HG03045 (cell line): ENCODE measurements around the gene RIMBP2.
"Not testable (repeated sequence)": the region's sequence is repeated elsewhere in the genome, so short reads cannot be mapped to it uniquely, and the experiment has no call there.

Experiments
- ATAC-seq: cut with Tn5 transposase; IDR thresholded peaks from one replicate; pipeline ENCODE4 v1.9.1; 2021; ENCODE audit warnings: mild to moderate bottlenecking, moderate library complexity; ENCODE audit not compliant: unreplicated experiment

The RIMBP2 gene, protein sequence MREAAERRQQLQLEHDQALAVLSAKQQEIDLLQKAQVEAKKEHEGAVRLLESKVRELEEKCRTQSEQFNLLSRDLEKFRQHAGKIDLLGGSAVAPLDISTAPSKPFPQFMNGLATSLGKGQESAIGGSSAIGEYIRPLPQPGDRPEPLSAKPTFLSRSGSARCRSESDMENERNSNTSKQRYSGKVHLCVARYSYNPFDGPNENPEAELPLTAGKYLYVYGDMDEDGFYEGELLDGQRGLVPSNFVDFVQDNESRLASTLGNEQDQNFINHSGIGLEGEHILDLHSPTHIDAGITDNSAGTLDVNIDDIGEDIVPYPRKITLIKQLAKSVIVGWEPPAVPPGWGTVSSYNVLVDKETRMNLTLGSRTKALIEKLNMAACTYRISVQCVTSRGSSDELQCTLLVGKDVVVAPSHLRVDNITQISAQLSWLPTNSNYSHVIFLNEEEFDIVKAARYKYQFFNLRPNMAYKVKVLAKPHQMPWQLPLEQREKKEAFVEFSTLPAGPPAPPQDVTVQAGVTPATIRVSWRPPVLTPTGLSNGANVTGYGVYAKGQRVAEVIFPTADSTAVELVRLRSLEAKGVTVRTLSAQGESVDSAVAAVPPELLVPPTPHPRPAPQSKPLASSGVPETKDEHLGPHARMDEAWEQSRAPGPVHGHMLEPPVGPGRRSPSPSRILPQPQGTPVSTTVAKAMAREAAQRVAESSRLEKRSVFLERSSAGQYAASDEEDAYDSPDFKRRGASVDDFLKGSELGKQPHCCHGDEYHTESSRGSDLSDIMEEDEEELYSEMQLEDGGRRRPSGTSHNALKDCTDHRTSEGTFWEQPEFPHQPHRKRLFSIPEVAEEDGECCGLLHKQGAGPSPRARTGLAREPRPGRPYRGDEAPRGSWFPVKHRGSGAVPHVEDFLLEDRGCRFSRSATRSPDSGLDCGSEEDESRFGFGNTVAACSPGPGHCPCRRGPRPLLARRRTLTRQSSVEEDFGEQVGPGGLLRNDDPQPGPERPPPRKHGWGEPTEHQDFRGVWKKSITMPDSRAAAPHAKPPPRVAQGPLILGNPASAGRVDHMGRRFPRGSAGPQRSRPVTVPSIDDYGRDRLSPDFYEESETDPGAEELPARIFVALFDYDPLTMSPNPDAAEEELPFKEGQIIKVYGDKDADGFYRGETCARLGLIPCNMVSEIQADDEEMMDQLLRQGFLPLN (N-terminal part only)

DNA sequence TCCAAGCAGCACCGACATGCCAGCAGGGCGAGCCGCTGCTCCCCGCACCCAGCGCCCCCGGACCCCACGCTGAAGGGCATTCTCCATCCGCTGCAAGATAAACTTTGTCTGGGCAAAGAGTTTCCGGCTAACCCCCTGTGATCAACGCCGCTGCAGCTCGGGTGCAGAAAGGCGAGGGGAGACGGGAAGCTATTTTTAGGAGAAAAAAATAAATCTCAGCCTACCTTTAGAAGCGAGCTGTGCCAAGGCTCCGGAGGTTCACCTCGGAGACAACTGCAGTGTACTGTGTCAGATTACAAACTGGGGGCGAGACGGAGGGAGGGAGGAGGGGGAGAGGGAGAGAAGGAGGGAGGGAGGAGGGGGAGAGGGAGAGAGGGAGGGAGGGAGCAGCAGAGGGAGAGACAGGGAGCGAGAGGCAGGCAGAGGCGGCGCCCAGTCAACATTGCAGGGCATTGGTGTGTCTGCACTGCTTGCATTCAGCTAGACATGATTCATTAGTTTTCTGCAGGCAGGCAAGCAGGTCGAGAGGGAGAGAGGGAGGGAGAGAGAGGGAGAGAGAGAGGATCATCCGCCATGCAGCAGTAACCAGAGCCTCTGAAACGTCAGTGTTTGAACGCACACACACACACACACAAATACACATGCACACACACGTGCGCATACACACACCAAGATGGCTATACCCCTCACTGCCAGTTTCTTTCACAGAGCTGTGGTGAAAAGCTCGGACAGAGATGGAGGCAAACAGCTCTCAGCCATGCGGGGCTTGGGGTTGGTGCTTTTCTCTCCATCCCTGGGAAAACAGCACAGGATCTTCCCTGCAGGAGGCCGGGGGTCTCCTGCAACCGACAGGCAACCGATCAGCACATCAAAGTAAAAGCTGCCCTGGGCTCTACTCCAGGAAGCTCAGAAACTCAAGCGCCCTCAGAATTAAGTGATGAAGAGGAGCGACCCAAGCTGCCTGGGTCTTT is at the start of gene RIMBP2:
TSS of gene RIMBP2 (minus strand) at position 302 of the 971 bp plus-strand sequence. CDS start 237,286 bp downstream, outside the sequence.
- ATAC-seq, result no peak

DNA sequence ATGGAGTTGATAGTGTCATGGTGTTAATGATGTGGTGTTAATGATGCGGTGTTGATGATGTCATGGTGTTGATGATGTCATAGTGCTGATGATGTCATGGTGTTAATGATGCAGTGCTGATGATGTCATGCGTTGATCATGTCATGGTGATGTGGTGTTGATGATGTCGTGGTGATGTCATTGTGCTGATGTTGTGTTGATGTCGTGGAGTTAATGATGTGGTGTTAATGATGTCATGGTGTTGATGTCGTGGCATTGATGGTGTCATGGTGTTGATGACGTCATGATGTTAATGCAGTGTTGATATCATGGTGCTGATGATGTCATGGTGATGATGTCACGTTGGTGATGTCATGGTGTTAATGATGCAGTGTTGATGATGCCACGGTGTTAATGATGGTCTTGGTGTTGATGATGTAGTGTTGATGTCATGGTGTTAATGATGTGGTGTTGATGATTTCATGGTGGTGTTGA is 49.1 kb upstream of the RIMBP2 start:
- ATAC-seq, result no peak

DNA sequence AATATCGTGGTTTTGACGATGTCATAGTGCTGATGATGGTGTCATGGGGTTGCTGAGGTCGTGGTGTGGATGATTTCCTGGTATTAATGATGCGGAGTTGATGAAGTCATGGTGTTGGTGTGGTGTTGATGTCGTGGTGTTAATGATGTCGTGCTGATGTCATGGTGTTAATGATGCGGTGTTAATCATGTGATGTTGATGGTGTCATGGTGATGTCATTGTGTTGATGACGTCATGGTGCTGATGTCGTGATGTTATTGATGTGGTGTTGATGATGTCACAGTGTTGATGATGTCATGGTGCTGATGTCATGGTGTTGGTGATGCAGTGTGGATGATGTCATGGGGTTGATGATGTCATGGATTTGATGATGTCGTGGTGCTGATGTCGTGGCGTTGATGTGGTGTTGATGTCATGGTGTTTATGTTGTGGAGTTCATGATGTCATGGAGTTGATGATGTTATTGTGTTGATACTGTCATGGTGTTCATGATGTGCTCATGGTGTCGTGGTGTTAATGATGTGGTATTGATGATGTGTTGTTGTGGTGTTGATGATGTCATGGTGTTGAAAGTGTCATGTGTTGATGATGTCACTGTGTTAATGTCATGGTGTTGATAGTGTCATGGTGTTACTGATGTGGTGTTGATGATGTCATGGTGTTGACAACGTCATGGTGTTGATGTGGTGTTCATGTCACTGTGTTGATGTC is 48.5 kb upstream of the RIMBP2 start:
- no peak for ATAC-seq

DNA sequence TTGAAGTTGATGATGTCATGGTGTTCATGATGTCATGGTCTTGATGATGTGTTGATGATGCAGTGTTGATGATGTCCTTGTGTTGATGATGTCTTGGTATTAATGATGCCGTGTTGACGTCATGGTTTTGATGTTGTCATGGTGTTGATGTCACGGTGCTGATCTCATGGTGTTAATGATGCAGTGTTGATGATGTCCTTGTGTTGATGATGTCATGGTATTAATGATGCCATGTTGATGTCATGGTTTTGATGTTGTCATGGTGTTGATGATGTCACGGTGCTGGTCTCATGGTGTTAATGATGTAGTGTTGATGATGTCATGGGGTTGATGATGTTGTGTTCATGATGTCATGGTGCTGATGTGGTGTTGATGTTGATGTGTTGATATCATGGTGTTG is 48.0 kb upstream of the RIMBP2 start:
- no peak for ATAC-seq

DNA sequence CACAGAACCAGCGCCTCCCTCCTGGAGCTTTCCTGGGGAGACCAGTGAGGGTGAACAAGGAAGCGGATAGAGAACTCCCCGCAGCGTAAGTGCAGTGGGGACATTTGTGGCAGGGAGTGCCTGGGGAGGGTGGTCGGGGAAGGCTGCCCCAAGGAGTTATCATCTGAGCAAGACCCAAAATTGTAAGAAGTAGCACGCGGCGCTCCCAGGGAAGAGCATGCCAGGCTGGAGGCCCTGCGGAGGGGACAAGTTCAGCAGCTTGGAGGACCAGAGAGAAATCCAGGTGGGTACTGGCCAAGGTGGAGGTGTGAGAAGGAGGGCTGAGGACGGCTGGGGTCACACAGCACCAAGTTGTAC is 46.2 kb upstream of the RIMBP2 start:
- no peak for ATAC-seq

DNA sequence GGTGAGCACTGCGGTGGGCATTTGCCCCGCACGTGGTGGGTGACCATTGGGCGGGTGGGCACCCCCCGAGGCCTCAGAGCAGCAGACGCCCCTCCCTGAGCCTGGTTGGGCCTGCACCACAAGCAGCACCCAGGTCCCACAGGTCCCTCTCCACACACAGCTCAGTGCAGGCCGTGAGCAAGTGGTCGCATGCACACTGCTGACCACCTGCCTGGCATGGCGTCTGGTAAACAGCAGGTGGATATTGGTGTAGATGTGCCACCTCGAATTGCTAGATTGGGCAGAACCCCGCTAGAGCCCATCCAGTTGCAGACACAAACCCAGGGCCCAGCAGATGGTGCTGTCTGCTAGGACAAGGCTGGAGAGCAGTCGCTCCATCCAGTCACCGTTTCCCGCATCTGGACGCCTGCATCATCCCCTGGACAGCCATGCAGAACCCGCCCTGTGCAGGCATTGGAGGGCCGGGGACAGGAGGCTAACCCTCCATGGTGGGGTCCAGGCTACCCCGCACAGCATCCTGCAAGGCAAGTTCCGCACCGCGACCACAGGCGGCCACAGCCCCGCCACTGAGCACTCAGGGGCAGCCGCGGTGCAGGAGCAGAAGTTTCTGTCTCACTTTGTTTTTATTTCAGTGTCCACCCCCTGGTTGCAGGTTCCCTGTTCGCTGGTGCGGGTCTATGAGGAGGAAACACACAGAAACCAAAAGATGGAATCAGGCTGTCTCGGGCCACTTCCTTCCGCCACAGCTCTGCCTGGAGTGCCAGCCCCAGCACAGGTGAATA is 45.6 kb upstream of the RIMBP2 start:
- ATAC-seq, result peak; percentile 38

DNA sequence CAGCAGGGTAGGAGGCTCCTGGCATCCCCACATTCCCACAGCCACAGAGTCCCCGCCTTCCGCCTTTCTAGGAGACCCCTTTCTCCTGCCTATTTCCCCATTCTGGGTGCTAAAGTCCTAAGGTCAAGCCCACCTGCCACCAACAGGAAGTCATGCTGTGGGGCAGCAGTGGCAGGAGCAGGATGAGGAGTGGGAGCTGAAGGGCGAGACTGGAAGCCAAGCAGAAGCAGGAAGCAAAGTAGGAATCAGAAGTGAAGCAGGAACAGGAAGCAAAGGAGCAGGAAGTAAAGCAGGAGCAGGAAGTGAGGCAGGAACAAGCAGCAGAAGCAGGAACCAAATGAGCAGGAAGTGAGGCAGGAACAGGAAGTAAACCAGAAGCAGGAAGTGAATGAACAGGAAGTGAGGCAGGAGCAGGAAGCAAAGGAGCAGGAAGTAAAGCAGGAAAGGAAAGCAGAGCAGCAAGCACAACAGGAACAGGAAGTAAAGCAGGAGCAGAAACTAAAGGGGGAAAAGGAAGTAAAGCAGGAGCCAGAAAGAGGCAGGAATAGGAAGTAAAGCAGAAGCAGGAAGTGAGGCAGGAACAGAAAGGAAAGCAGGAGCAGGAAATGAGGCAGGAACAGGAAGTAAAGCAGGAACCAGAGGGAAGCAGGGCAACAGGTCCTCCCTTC is 38.3 kb upstream of the RIMBP2 start:
- ATAC-seq, result no peak

DNA sequence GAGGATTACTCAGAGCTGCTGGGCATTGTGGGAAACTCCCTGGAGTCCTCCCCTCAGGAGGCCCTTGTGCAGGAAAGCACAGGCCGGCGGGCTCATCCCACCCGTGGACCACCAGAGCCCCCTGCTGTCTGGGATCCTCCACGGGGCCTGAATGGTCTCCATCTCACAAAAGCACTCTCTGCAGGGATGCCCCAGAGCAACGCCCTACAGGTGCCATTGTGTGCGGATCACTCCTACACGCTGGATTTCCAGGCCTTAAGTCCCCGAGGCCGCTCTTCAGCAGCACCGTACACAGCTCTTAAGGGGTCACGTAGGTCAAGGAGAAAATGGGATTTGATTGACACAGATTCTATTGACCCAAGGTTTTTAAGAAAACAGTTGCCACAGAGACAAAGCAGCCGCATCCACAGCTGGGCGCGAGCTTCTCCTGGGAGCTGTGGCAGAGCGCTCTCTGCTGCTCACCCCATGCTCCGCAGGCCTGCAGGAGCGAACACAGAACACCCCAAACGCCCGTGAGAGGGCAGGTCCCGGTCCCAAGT is 36.7 kb upstream of the RIMBP2 start:
- ATAC-seq, result no peak

DNA sequence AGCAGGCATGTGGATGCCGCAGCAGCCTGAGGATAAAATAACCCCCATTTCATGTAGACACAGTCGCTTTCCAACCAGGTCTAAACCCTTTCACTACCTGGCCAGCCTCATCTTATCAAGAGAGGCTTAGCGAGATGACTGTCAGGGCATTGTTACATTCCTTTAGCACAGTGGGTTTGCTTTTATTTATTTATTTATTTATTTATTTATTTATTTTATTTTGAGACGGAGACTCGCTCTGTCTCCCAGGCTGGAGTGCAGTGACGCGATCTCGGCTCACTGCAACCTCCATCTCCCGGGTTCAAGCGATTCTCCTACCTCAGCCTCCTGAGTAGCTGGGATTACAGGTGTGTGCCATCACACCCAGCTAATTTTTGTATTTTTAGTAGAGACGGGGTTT is 35.9 kb upstream of the RIMBP2 start:
- not testable (repeated sequence) for ATAC-seq

DNA sequence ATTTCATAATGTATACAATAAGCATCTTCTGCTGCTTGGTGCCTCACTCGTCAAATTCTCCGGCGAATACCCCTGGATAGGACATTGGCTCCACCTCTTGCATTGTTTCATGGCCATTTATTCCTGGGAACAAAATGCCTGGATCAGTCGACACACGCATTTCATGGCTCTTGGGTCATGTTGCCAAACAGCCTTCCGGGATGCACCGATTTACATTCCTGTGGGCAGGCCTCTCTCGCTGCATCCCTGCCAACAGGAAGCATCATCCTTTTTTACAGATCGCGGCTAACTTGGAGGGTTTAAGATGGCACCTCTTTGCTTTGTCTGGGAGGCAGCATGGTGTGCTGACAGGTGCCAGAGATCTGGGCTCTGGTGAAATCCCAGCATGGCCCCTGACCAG is 32.7 kb upstream of the RIMBP2 start:
- no peak for ATAC-seq

DNA sequence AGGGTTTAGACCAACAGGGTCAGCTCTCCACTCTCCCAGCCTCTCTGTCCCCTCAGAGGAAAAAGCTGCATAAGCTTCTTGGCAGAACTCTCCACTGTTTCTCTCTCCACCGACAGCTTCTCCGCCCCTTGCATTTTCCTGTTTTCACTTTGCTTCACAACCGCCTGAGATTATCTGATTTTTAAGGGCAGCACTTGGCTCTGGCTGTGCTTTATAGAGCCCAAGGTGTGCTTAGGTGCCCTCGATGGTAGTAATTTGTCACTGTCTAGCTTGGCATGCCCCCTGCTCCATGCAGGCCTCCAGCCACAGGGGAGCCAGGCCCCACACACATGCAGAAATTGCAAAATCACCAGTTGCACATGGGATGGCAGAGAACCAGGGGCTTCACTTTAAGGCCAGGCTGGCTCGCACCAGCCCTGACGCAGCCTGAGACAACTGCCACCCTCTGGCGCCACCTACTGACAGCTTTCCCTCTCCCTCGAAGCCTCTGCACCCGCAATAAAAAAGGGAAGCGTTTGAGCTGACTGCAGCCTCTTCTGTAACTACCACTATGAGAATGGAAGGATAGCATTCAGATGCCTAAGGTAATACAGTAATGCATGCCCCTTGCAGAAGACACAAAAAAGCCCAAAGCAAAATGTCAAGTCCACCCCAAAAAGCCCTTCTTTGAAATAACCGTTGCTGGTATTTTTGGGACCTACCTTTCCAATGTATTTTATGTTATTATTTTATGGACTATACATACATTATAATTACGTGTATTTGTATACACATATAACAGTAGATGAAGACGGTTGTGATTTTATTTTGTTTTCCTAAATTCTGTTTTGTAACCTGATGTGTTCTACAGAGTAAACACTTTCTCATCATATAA is 32.0 kb upstream of the RIMBP2 start:
- ATAC-seq, result peak; percentile 78

DNA sequence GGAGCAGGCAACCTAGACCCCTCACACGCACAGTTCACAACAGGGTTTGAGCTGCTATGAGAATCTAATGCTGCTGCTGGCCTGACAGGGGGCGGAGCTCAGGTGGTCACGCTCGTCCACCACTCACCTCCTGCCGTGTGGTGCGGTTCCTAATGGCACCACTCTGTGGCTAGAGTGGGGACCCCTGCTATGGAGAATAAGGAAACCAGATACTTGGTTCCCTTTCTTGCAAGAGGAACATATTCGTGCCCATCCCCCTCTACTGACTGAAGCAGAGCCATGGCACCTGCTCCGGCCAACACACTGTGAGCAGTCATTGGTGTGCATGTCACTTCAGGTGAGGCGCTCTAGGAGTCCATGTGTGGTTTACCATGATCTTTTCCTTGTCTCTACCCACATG is 30.4 kb upstream of the RIMBP2 start:
- no peak for ATAC-seq

DNA sequence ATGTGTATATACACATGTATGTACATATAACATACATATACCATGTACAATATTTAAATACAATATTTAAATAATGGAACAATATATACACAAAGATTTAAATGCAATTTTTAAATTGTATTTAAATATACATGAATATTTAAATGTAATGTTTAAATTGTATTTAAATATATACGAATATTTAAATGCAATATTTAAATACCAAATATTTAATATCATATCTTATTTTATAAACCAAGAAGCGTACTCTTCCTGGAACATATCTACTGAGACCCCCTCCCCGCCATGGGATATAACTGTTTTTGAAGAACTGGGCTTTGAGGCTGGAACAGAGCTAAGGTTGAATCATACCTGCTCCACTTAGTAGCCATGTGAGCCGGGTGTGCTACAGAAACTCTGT is 29.8 kb upstream of the RIMBP2 start:
- ATAC-seq, result no peak

DNA sequence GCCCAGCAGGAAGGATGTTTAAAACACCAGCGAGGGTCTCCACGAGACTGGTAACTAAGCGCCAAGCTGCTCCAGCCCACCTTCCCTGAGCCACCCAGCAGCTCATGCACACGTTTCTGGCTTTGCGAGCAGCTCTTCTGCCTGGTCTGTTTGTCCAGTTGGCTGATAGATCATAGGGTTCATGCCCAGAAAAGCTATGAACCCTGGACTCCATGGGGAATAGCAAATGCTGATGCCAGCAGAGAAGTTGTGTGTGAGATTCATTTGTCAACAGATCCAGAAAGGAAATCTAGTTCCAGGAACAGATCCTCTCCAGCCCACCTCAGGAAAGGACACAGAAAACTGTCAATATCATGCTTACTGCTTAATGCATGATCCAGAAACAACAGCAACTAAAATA is 28.2 kb upstream of the RIMBP2 start:
- ATAC-seq, result no peak

DNA sequence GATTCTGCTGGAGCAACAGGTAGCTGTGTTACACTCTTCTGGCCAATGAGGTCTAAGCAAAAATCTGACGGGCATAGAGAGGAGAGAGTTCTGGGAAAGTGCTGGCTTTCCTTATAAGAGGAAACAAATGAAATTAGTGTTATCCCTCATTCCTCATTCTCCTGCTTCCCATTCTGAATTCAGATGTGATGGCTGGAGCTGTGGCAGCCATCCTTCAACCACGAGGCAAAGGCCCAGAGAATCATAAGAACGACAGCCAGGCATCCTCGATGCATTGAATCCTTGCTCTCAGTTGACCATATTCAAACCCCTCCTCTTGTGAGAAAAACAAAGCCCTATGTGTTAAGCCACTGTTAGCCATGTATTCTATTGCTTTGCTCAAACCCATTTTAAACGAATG is 27.5 kb upstream of the RIMBP2 start:
- no peak for ATAC-seq

DNA sequence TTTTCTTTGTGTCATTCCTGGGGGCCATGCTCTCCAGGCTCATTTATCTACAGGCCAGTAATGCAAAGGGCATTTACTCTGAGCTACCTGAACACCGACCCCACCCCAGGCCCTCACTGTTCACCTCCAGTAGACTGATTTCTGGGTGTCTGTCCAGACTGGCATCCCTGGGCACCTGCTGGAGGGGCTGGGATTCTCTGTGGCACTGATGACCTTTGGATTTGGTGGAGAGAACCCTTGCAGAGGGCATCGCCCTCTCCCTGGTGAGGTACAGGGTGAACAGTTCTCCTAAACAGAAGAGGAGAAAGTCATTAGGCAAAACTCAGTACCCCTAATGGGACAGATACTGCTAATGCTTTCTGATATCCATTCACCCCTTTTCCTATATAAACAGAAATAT is 27.1 kb upstream of the RIMBP2 start:
- no peak for ATAC-seq

DNA sequence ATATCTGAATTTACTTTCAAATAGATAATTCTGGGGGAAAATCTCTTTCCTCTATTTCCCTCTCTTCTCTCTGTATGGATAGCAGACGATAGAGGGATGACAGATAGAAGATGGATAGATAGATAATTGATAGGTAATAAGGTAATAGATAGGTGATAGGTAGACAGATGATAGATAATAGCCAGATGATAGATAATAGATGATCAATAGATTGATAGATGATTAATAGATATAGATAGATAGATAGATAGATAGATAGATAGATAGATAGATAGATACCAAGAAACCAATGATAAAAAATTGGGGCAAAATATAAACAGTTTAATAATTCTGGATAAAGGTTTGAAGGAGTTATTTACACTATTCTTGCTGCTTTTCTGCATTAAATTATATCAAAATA is 26.6 kb upstream of the RIMBP2 start:
- ATAC-seq, result no peak
